ENCODE results near the gene USP31. TPM values are rescaled to one million over a fixed set of nuclear protein-coding genes. Genes with fewer than 3 reads are reported as not detected.

The USP31 gene
- total and polyA plus RNA-seq, 2 donors from 2014 or later, result 3.5 to 19.7 TPM

DNA sequence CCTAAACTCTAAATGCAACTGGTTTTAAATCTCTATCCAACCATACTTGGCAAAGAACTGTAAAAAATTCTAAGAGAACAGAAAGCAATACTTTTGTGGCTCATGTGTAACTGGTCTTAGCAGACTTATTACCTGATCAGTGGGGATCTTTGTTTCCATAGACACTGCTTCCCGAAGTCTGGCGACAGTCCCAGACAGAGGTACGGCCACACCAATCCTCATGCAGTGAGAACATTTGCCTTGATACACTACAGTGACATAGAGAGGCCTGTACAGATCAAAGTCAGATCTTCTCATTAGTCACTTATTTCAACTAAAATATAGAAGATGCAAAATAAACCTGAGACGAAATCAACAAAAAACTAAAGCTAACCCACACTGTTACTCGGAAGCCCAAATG, 43.9 kb downstream of the USP31 start:
- Histone ChIP-seq H3K9ac (ENCODE audit: low read length in 3 of 3) (no peak overlapping the region), H3K9me3 (ENCODE audit: control insufficient read depth in 2 of 3, insufficient read depth in 1 of 3, low read length in 3 of 3) (no peaks in the 10 kb centered on the region), H3K27me3 (ENCODE audit: control insufficient read depth, insufficient read depth, low read length) (no peaks in the 10 kb centered on the region), H3K36me3 (ENCODE audit: control insufficient read depth in 2 of 3, insufficient read depth in 3 of 3, low read length in 3 of 3) (peaks cover 0 to 3% (median 0%) of the 10 kb centered on the region in 3 donors), H3K4me3 (ENCODE audit: low read length in 3 of 3) (no peak overlapping the region), H3K4me1 (ENCODE audit: control insufficient read depth in 2 of 3, insufficient read depth in 2 of 3, low read depth in 1 of 3, low read length in 3 of 3) (peaks cover 0 to 12% (median 0%) of the 10 kb centered on the region in 3 donors), H3K27ac (ENCODE audit: low read depth in 2 of 2, low read length in 2 of 2) (no peak overlapping the region)
- no peak for FAIRE-seq
- no peak for TF ChIP-seq CTCF (IDR thresholded peaks at IDR 0.05; ENCODE audit: borderline replicate concordance, extremely low read depth, insufficient read depth)
- DNase-seq, result no peak
- intact Hi-C loops (cut with DNase I), result no loop called here

- no peak overlapping the region for H3K9ac ChIP-seq (ENCODE audit: low read length in 3 of 3)
- no peaks in the 10 kb centered on the region for H3K27me3 ChIP-seq (ENCODE audit: control insufficient read depth, insufficient read depth, low read length)
- no peaks in the 10 kb centered on the region for H3K9me3 ChIP-seq (ENCODE audit: control insufficient read depth in 2 of 3, insufficient read depth in 1 of 3, low read length in 3 of 3)
- TF ChIP-seq CTCF (IDR thresholded peaks at IDR 0.05; ENCODE audit: borderline replicate concordance, extremely low read depth, insufficient read depth), result no peak
- no peak overlapping the region for H3K4me3 ChIP-seq (ENCODE audit: low read length in 3 of 3)
- intact Hi-C loops (cut with DNase I), result no loop called here
- H3K36me3 ChIP-seq (ENCODE audit: control insufficient read depth in 2 of 3, insufficient read depth in 3 of 3, low read length in 3 of 3), result peaks cover 0 to 3% (median 0%) of the 10 kb centered on the region in 3 donors
- no peak overlapping the region for H3K27ac ChIP-seq (ENCODE audit: low read depth in 2 of 2, low read length in 2 of 2)
- DNase-seq, result no peak
- H3K4me1 ChIP-seq (ENCODE audit: control insufficient read depth in 2 of 3, insufficient read depth in 2 of 3, low read depth in 1 of 3, low read length in 3 of 3), result peaks cover 0 to 12% (median 0%) of the 10 kb centered on the region in 3 donors
- FAIRE-seq, result no peak
These were observed 45.0 kb downstream of the USP31 start for GRCh38 chr16:23104032-23104955.

- H3K27me3 ChIP-seq (ENCODE audit: control insufficient read depth, insufficient read depth, low read length), result no peaks in the 10 kb centered on the region
- H3K9me3 ChIP-seq (ENCODE audit: control insufficient read depth in 2 of 3, insufficient read depth in 1 of 3, low read length in 3 of 3), result no peaks in the 10 kb centered on the region
- H3K27ac ChIP-seq (ENCODE audit: low read depth in 2 of 2, low read length in 2 of 2), result no peak overlapping the region
- H3K4me1 ChIP-seq (ENCODE audit: control insufficient read depth in 2 of 3, insufficient read depth in 2 of 3, low read depth in 1 of 3, low read length in 3 of 3), result peaks cover 0 to 12% (median 0%) of the 10 kb centered on the region in 3 donors
- no peak for TF ChIP-seq CTCF (IDR thresholded peaks at IDR 0.05; ENCODE audit: borderline replicate concordance, extremely low read depth, insufficient read depth)
- DNase-seq (no peak), FAIRE-seq (no peak)
- intact Hi-C loops (cut with DNase I), result no loop called here
- no peak overlapping the region for H3K4me3 ChIP-seq (ENCODE audit: low read length in 3 of 3)
- H3K9ac ChIP-seq (ENCODE audit: low read length in 3 of 3), result no peak overlapping the region
- peaks cover 0 to 3% (median 0%) of the 10 kb centered on the region in 3 donors for H3K36me3 ChIP-seq (ENCODE audit: control insufficient read depth in 2 of 3, insufficient read depth in 3 of 3, low read length in 3 of 3)
These were observed 45.6 kb downstream of the USP31 start for GRCh38 chr16:23103603-23104002.

Data from kidney (tissue), 14 donors.